IMR-90 (cell line): ENCODE data around the gene FCHSD2.

ENCODE experiments used
- RAD21 ChIP-seq: IDR thresholded peaks from 2 replicates; pipeline ENCODE4 v1.6.1; 2012; ENCODE audit warnings: low read length, improper control_type of control experiment
- SMC3 ChIP-seq: fragments of 150-350 bp; IDR thresholded peaks from 2 replicates; pipeline ENCODE4 v1.6.1; 2016; ENCODE audit warnings: low read depth, mild to moderate bottlenecking, antibody characterized with exemption, low read length, moderate library complexity

- no peak for TF ChIP-seq SMC3
- no peak for TF ChIP-seq RAD21
Observed at GRCh38 chr11:72856551-72857345, 285.4 kb downstream of the FCHSD2 start.
